Large intestine (tissue), 12 donors: ENCODE data around the gene PPA2. TPM values are rescaled to one million over a fixed set of nuclear protein-coding genes. Genes with fewer than 3 reads are reported as not detected.

Source experiments
- DNase-seq, 2 donors: peaks; one replicate each; pipeline versions ENCODE4 v3.0.0 to v3.0.0-alpha.2; 2013
- H3K27ac ChIP-seq: one replicate; pipeline ENCODE4 v1.5.1; 2013; ENCODE audit warnings: low read length
- H3K27me3 ChIP-seq: 2 replicates; pipeline ENCODE4 v1.6.1; 2013; ENCODE audit warnings: low read length; ENCODE audit not compliant: control insufficient read depth, insufficient read depth
- H3K36me3 ChIP-seq: 2 replicates; pipeline ENCODE4 v1.6.1; 2013; ENCODE audit warnings: low read length; ENCODE audit not compliant: control insufficient read depth, insufficient read depth
- H3K4me1 ChIP-seq: one replicate; pipeline ENCODE4 v1.6.1; 2013; ENCODE audit warnings: low read length; ENCODE audit not compliant: control insufficient read depth, insufficient read depth
- H3K4me3 ChIP-seq: one replicate; pipeline ENCODE4 v1.5.1; 2013; ENCODE audit warnings: low read length
- H3K9me3 ChIP-seq: one replicate; pipeline ENCODE4 v1.6.1; 2013; ENCODE audit warnings: mild to moderate bottlenecking, low read depth, low read length, moderate library complexity; ENCODE audit not compliant: control insufficient read depth
- WGBS: methylation state at CpG from one replicate; pipeline ENCODE4 v1.1.5; 2013; ENCODE audit warnings: low lambda C conversion rate; ENCODE audit not compliant: insufficient coverage; 5-methylcytosine and 5-hydroxymethylcytosine counted together
- long read RNA-seq, 11 donors: transcript quantifications; one replicate each; lab custom pipeline, GENCODE V29; 2026
- polyA plus RNA-seq: library from polyadenylated mRNA; unstranded; fragments of 120-200 nt; gene quantifications from one replicate; pipeline ENCODE4 v1.2.1, GENCODE V29; 2013

PPA2 gene
- polyA plus RNA-seq = 96.4 TPM
- long read RNA-seq, donor 1, transcript PPA2-201 (12 exons, 1,684 nt) = major isoform, 17 of 18 reads
- long read RNA-seq, donor 1, partial matches to known transcripts = 0 of 18 reads
- long read RNA-seq, donor 1, other reads (novel, unspliced or antisense) = 0 of 18 reads
- long read RNA-seq, donor 2, transcript PPA2-201 (12 exons, 1,684 nt) = major isoform, 44 of 50 reads
- long read RNA-seq, donor 2, partial matches to known transcripts = 0 of 50 reads
- long read RNA-seq, donor 2, other reads (novel, unspliced or antisense) = 0 of 50 reads
- long read RNA-seq, donor 3, transcript PPA2-219 (5 exons, 982 nt) = minor isoform, 5 of 80 reads
- long read RNA-seq, donor 3, transcript PPA2-201 (12 exons, 1,684 nt) = major isoform, 65 of 80 reads
- long read RNA-seq, donor 3, transcript PPA2-207 (5 exons, 631 nt) = minor isoform, 6 of 80 reads
- long read RNA-seq, donor 3, partial matches to known transcripts = 0 of 80 reads
- long read RNA-seq, donor 3, other reads (novel, unspliced or antisense) = 0 of 80 reads
- long read RNA-seq, donor 4, partial matches to known transcripts = 0 of 2 reads
- long read RNA-seq, donor 4, other reads (novel, unspliced or antisense) = 0 of 2 reads
- long read RNA-seq, donor 5, transcript PPA2-201 (12 exons, 1,684 nt) = major isoform, 22 of 27 reads
- long read RNA-seq, donor 5, partial matches to known transcripts = 0 of 27 reads
- long read RNA-seq, donor 5, other reads (novel, unspliced or antisense) = 0 of 27 reads
- long read RNA-seq, donor 6, transcript PPA2-201 (12 exons, 1,684 nt) = major isoform, 39 of 52 reads
- long read RNA-seq, donor 6, partial matches to known transcripts = 9 of 52 reads
- long read RNA-seq, donor 6, other reads (novel, unspliced or antisense) = 0 of 52 reads
- long read RNA-seq, donor 7, transcript PPA2-201 (12 exons, 1,684 nt) = major isoform, 12 of 15 reads
- long read RNA-seq, donor 7, partial matches to known transcripts = 0 of 15 reads
- long read RNA-seq, donor 7, other reads (novel, unspliced or antisense) = 0 of 15 reads
- long read RNA-seq, donor 8, transcript PPA2-201 (12 exons, 1,684 nt) = major isoform, 58 of 69 reads
- long read RNA-seq, donor 8, transcript PPA2-207 (5 exons, 631 nt) = minor isoform, 5 of 69 reads
- long read RNA-seq, donor 8, partial matches to known transcripts = 0 of 69 reads
- long read RNA-seq, donor 8, other reads (novel, unspliced or antisense) = 0 of 69 reads
- long read RNA-seq, donor 9, transcript PPA2-201 (12 exons, 1,684 nt) = major isoform, 44 of 52 reads
- long read RNA-seq, donor 9, partial matches to known transcripts = 0 of 52 reads
- long read RNA-seq, donor 9, other reads (novel, unspliced or antisense) = 0 of 52 reads
- long read RNA-seq, donor 10, transcript PPA2-201 (12 exons, 1,684 nt) = major isoform, 45 of 54 reads
- long read RNA-seq, donor 10, partial matches to known transcripts = 0 of 54 reads
- long read RNA-seq, donor 10, other reads (novel, unspliced or antisense) = 0 of 54 reads
- long read RNA-seq, donor 11, transcript PPA2-201 (12 exons, 1,684 nt) = major isoform, 33 of 37 reads
- long read RNA-seq, donor 11, partial matches to known transcripts = 0 of 37 reads
- long read RNA-seq, donor 11, other reads (novel, unspliced or antisense) = 0 of 37 reads

GRCh38 chr4:105473324-105474098 lies at the start of gene PPA2:
PPA2 (minus strand) TSS chr4:105474062; CDS start chr4:105474050, 12 bp downstream.
- peaks cover 2% of the 10 kb centered on the region for H3K36me3 ChIP-seq
- no peaks in the 10 kb centered on the region for H3K27me3 ChIP-seq
- peaks cover 15% of the 10 kb centered on the region for H3K4me1 ChIP-seq
- no CpG with 5 or more reads among the region's 72 CpGs for WGBS
- peak within 1 kb of the TSS; percentile 100 for H3K27ac ChIP-seq
- H3K9me3 ChIP-seq = no peaks in the 10 kb centered on the region
- peak within 1 kb of the TSS; percentile 99 for H3K4me3 ChIP-seq
- DNase-seq = peak; percentile 80 to 94

- Histone ChIP-seq H3K4me1 (no peaks in the 10 kb centered on the region), H3K9me3 (peaks cover under 1% of the 10 kb centered on the region), H3K4me3 (no peak overlapping the region), H3K27ac (no peak overlapping the region), H3K36me3 (no peaks in the 10 kb centered on the region), H3K27me3 (no peaks in the 10 kb centered on the region)
- WGBS = 0% methylated on average over 1 of the region's 3 CpGs
- DNase-seq = peak in 1 of 2 donors; percentile 52
Observed at GRCh38 chr4:105520819-105521790, 47.2 kb upstream of the PPA2 start.

DNA sequence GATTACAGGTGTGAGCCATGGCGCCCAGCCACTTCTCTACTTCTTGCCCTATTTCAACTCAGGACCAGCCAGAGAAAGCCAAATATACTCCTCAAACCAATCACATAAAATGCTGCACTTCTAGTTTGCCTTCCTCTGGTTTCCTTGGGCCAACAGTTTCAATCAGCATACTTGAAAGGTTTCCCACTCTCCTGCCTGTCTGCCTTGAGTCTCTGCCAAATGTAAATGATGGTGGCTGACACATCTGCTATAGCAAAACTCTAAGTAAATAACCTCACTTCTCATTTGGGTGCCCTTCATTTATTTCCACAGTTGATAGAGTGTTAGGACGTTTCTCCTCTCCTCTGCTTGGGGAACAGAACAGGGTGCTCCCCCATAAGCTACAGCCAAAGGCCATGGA lies 36.4 kb upstream of the PPA2 start:
- no CpG with 5 or more reads among the region's 2 CpGs for WGBS
- Histone ChIP-seq H3K36me3 (no peaks in the 10 kb centered on the region), H3K9me3 (no peaks in the 10 kb centered on the region), H3K27me3 (no peaks in the 10 kb centered on the region), H3K27ac (no peak overlapping the region), H3K4me1 (no peaks in the 10 kb centered on the region), H3K4me3 (no peak overlapping the region)
- DNase-seq = no peak

- H3K36me3 ChIP-seq = no peaks in the 10 kb centered on the region
- DNase-seq = no peak
- no peaks in the 10 kb centered on the region for H3K27me3 ChIP-seq
- no peaks in the 10 kb centered on the region for H3K9me3 ChIP-seq
- no peak overlapping the region for H3K27ac ChIP-seq
- no CpG with 5 or more reads among the region's 1 CpG for WGBS
- H3K4me1 ChIP-seq = no peaks in the 10 kb centered on the region
- no peak overlapping the region for H3K4me3 ChIP-seq
Observed at GRCh38 chr4:105509714-105510113, 35.9 kb upstream of the PPA2 start.

- DNase-seq = no peak
- WGBS = 100% methylated on average over 1 of the region's 1 CpG
- Histone ChIP-seq H3K4me3 (no peak overlapping the region), H3K27me3 (no peaks in the 10 kb centered on the region), H3K27ac (no peak overlapping the region), H3K4me1 (no peaks in the 10 kb centered on the region), H3K36me3 (no peaks in the 10 kb centered on the region), H3K9me3 (no peaks in the 10 kb centered on the region)
Observed at GRCh38 chr4:105509291-105509690, 35.4 kb upstream of the PPA2 start.

DNA sequence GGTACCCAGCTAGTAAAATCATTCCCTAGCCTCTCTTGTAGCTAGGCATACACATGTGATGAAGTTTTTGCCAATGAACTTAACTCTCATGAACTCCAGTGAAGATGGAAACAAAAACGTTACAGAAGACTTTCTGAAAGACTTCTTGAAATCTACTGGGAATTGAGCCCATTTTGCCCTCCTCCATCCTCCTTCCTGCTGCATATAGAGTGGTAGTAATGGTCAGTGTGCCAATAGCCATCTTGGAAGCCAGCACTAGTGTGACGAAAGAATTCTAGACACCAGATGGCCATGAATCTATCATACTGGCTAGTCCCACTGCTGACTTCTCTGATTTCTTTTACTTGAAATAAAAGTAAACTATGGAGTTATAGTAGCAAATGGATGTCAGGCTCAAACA lies 30.9 kb upstream of the PPA2 start:
- WGBS = 92% methylated on average over 2 of the region's 2 CpGs
- Histone ChIP-seq H3K27ac (no peak overlapping the region), H3K4me1 (no peaks in the 10 kb centered on the region), H3K9me3 (peaks cover 4% of the 10 kb centered on the region), H3K4me3 (no peak overlapping the region), H3K36me3 (no peaks in the 10 kb centered on the region), H3K27me3 (no peaks in the 10 kb centered on the region)
- no peak for DNase-seq

GRCh38 chr4:105503484-105503883 lies 29.6 kb upstream of the PPA2 start:
- Histone ChIP-seq H3K27ac (no peak overlapping the region), H3K4me1 (no peaks in the 10 kb centered on the region), H3K36me3 (no peaks in the 10 kb centered on the region), H3K27me3 (no peaks in the 10 kb centered on the region), H3K4me3 (no peak overlapping the region), H3K9me3 (peaks cover 4% of the 10 kb centered on the region)
- no peak for DNase-seq
- 83% methylated on average over 1 of the region's 2 CpGs for WGBS

DNA sequence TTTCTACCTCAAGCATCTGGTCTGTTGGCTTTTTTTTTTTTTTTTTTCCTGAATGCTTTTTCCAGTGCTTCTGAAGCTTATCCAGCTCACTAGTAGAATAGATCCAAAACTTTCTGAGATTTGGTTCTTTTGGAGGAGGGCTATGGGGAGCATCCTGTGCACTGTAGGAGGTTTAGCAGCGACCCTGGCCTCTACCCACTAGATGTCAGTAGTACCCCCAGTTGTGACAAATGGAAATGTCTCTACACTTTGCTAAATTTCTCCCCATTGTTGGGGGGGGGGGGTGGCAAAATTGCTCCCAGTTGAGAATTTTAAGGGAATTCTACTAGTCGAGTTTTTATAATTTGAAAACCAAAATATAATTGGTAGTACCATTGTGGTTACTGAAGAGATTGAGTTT lies 23.0 kb upstream of the PPA2 start:
- no peaks in the 10 kb centered on the region for H3K27me3 ChIP-seq
- no peak overlapping the region for H3K27ac ChIP-seq
- no peaks in the 10 kb centered on the region for H3K4me1 ChIP-seq
- no peaks in the 10 kb centered on the region for H3K36me3 ChIP-seq
- no CpG with 5 or more reads among the region's 2 CpGs for WGBS
- H3K9me3 ChIP-seq = peaks cover 4% of the 10 kb centered on the region
- no peak for DNase-seq
- H3K4me3 ChIP-seq = no peak overlapping the region
